TTC549 (cell line): ENCODE measurements around the gene PRKCQ.

ENCODE experiments used
- FAIRE-seq: peaks from 2 replicates; lab custom pipeline; 2012; peaks lifted over from hg19 to GRCh38; lab: Jason Lieb, UNC

PRKCQ gene

DNA sequence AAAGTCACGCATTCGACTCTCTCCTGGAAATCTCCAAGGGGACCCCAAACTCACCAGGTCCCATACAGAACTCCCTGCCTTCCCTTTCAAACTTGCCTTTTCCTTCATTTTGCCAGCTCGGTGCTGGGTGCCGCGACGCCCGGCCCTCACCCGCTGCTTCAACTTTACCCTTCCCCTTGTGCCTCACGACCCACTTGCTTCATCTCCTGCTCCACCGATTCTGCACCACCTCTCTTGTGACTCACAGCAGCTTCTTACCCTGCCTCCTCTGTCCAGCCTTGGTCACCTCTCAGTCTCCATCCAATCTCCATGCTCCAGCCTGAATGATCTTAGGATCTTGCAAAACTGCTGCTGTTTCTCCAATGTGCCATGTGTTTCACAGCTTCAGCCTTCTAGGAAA is 59.9 kb downstream of the PRKCQ start:
- FAIRE-seq: no peak

DNA sequence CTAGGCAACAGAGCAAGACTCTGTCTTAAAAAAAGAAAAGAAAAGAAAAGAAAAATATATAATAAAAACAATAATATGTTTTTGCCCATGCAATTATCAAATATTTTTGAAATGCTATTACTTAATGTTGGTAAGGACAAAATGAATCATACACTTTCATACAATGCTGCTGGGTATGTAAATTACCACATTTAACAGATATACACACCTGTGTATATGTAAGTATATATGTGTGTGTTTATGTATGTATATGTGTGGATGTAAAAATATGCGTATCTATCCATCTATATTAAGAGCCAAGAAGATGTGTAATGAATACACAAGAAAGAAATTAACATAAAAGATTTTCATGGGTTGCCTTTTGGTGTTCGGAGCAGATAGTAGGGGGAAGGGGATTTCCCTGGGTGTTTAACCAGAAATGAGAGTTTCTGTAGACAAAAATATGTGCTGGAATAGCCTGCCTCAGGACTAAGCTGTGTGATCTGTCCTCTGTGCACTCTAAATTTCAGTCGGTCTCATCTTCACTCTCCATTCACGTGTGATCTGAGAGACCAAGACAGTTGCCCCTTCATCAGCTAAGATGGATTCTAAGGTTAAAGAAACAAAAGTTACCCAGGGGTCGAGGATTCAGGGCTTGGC is 61.2 kb downstream of the PRKCQ start:
- FAIRE-seq: no peak

DNA sequence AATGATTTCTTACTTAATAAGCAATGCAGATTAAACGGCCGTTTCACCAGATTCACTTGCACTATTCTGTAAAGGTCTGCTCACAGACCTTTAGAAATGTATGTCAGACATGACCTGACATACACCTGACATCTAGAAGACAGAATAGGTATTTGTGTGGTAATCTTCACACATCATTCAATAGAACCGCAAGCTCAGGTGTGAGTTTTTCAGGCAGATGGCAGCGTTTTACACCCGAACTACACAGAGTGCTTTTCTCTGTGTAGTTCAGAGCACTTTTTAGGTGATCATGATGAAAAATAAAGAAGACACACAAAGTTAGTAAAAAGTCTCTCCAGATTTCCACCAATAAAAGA is 63.2 kb downstream of the PRKCQ start:
- no peak for FAIRE-seq

DNA sequence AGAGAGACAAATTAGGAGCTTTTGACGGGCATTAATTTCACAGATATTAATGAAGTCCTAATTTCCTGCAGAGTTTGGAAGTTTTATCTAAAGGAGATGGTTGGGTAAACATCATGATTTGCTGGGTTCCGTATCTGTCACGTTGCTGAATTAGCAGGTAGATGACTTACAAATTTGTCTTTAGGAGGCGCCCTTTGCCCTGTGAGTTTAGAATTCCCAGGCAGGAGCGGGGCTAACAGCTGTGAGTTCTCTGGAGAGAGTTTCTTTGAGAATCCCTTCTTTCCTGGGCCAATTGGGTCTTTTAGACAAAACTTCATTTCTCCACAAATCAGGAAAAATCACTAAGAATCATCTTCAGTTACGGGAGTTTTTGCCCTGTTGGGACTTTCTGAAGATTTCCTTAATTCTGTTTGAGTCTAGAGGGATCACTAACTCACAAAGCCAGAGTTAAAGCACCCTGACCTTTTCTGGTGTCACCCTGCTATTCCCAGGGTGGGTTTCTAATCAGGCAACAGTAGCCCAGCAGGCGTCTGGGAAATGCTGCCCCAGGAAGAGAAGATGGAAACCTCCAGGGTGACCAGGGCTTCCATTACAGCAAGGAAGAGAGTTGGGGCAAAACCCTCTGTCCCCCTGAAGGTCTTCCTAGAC is 63.7 kb downstream of the PRKCQ start:
- FAIRE-seq: no peak

DNA sequence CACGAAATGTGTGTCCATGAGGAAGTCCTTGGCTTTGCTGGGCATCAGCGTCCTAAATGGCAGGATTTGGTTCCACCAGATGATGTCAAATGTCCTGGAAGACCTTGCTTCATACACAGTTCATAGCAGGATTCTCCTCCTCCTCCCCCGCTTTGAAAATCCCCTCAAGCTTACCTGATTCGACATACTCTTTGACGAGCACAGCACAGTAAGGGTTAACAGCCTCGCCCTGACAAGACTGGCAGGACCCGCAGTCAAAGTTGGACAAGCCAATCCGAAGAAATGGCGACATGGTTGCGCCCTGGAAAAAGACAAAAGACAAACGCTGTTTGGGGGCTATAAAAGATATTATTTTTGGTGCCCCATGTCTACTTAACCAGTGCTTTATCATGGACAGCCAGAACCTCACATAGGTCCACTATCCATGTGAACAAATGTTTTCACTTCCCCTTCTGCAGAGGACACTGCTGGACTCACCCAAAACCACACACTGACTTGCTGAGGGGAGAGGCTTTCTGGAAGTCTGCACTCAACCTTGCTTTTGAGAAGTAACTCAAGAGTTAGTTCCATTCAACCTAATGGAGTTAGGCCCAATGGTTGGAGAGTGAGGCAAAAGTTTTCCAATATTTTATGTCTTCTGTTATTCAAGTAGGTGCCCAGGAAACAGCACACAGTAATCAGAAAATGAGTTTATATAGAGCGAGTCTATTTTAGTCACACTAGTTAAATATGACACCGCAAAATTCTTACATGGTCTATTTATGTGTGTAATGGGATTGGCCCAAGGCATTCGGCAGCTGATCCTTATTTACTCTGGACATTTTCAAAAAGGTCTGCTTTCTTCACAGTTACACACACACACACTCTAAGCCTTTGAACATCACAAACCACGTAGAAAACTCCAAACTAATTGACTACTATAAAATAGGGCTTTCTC is 65.0 kb downstream of the PRKCQ start:
- no peak for FAIRE-seq

DNA sequence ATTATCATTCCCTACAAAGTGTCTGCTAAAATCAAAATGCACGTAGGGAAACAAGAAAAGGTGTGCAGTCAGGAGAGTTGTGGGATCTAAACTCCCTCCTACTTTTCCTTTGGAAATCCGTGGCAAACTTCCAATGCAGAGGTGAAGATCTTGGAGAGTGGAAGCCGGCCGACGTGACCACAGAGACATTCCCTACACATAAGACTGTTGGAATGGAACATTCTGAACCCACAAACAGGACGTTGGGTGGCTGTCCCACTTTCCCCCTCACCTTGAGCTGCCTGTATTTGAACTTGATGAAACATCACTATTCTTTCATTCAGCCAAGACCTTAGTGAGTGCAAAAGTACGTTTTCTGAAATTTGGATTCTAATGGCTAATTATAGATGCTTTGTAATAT is 65.9 kb downstream of the PRKCQ start:
- no peak for FAIRE-seq

DNA sequence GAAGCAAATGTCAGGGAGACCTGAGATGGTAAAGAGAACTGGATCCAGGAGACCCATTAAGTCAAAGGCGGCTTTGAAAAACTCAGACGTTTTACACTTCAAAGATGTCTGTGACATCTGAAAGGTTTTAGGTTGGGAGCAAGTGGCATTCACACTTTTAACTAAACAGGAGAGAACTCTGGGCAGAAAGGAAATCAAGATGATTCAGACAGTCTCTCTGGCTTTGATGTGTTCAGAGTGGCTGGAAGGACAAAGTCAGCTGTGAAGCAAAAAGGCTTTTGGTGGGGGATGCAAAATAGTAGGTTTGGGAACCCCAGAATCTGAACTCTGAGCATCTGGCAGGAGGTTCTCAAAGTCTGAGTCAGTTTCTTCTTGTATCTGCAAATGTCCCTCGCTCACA is 66.6 kb downstream of the PRKCQ start:
- no peak for FAIRE-seq

DNA sequence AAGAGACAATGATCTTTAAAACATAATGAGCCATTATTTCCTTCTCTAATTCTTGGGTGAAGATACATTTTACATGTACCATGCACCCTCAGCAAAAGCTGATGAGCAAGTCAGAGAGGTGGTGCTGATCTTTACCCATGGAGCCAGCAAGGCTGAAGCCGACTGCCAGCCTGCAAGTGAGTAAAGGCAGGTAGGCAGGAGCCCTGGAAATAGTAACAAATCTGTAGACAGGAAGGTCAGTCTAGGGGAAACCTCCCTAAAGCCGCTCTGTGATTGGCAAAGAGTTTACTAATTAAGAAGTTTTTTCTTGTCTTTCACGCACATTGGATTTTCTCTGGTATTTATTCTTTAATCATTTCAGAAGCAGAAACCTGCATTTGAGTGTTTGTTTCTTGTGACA is 67.9 kb downstream of the PRKCQ start:
- FAIRE-seq: no peak

DNA sequence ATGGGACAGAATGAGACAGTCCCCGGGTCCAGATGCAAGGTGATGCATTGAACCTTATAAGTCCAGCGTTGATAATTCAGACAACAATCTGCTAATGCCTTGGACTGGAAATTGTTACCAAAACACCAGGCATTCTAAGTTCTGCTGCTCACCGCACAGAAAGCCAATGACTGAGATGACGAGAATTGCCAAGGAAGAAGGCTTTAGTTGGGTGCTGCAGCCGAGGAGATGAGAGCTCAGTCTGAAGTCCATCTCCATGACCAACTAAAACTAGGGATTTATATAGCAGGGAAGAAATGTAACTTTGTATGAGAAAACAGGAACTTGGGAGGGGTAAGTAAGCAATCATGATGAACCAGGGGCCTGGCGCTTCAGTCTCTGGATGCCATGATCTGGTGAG is 68.7 kb downstream of the PRKCQ start:
- no peak for FAIRE-seq

DNA sequence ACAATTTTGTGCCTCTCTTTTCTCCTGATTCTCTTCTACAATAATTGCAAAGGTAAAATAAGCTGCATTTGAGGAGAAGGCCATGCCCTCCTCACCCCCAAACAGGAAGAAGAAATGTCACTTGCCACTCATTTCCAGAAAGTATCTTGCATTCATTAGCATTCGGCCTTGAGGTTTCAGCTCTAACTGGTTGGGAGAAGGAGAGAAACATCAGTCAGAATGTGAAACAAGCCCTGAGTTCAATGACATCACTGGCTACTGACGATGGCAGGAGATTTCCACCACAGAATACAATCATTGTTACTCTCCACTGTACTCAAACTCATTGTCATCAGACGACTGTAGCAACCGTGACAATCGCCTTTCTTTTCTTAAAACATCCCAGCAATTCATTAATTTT is 72.8 kb downstream of the PRKCQ start:
- no peak for FAIRE-seq

DNA sequence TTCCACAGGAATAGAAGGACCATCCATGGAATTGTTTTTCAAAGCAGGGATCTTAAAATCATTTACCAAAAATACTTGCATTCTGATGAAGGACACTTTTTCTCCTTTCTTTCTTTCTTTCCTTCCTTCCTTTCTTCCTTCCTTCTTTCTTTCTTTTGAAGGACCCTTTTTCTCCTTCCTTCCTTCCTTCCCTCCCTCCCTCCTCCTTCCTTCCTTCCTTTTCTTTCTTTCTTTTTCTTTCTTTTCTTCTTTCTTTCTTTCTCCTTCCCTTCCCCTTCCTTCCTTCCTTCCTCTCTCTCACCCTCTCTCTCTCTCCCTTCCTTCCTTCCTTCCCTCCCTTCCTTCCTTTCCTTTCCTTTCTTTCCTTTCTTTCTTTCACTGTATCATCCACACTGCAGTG is 74.8 kb downstream of the PRKCQ start:
- FAIRE-seq: no peak

DNA sequence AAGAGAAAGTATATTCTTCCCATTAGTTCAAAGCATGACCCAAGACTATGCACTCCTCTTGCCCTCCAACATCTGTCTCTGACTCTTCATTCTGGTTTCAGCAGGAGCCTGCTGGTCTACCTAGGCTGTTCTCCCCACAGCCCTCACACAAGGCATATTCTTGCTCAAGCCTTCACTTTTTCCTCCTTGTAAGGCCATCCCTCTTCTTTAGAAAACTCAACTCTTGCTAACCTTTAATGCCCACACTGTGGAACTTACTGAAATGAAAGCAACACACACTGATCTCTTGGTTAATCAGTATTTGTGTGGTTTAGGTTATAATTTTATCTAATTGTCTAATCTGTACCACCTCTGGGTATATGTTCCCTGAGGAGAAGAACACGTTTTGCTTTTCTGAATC is 75.8 kb downstream of the PRKCQ start:
- no peak for FAIRE-seq

DNA sequence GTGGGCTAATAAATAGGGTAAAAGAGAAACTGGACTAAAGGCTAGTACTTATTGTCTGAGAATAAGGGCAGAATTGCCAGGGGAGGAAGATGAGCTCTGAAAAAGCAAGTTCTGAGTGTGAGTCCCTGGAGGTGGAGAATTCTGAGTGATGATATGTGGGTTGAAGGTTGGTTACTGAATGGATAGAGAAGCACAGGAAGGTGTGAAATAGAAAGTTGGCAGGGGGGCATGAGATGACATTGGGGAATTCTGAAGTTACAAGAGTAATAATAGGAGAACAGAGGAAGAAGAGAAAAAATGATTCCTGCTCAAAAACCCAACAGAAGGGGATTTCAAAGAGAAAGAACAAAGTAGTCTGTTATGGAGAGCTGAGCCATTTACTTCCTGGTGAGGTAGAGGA is 76.9 kb downstream of the PRKCQ start:
- FAIRE-seq: no peak

DNA sequence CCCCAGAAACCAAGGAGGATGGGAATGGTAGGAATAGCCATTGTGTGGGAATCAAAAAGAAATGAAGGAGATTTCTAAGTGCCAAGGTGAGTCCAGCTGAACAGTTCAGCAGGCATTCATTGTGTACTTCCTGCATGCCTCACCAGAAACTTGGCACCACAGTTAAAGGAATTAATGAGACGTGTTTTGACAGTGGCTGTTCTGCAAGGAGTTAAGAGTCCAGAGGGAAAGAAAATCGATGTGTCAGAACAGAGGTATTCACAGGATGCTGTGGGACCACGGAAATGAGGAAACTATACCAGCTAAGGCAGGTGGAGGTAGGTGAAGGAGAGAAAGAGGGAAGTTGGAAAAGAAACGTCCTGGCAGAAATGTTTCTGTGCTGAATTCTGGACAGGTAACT is 78.1 kb downstream of the PRKCQ start:
- no peak for FAIRE-seq

DNA sequence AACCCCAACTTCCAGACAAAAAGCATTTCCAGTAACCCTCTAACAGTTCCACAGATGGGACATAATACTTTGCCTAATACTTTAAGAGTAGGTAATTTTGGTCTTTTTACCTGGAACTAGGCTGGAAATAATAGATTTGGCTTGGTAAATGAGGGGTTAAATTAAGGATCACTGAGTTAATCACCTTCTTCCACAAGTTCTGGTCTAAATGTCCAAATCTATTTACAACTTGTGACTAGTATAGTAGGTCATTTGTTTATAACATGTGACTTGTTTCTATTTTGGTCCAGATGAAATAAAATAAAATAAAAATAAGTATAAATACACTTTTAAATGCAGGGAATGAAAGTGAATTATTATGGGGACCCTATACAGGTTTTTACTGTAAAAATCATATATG is 80.1 kb downstream of the PRKCQ start:
- FAIRE-seq: no peak

DNA sequence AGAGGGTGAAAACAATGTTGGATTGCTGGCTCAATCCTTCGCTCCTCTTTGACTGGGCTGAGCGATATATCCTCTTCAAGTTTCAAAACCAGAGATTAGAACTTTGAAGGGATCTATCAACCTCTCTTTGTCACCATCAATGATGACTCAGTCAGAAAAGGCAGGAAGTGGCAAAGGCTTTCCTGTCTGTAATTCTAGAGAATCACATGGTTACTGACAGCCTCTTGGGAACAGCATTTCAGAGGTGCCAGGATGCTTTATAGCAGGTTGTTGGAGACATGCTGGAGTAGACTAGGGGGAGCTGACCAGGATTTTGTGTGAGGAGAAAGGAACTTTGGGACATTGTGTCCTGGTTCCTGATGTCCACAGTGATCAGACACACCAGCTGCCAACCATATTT is 81.3 kb downstream of the PRKCQ start:
- no peak for FAIRE-seq

DNA sequence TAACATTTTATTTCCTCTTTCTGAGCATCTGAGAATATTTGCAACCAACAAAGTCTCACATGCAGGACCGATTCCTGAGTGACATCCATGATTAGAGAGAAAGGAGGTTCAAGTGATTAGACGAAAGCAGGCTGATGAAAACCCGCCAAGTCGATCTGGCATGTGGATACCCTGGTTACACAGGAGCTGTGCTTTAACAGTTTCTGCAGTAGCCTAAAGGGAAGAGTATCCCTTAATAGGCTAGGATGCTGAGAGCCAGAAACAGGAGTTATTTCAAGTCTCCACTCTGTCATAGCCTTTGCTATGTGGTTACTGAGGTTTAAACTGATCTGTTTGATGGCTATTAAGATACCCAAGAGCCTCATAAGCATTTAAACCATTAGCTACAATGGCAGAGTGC is 82.5 kb downstream of the PRKCQ start:
- no peak for FAIRE-seq

DNA sequence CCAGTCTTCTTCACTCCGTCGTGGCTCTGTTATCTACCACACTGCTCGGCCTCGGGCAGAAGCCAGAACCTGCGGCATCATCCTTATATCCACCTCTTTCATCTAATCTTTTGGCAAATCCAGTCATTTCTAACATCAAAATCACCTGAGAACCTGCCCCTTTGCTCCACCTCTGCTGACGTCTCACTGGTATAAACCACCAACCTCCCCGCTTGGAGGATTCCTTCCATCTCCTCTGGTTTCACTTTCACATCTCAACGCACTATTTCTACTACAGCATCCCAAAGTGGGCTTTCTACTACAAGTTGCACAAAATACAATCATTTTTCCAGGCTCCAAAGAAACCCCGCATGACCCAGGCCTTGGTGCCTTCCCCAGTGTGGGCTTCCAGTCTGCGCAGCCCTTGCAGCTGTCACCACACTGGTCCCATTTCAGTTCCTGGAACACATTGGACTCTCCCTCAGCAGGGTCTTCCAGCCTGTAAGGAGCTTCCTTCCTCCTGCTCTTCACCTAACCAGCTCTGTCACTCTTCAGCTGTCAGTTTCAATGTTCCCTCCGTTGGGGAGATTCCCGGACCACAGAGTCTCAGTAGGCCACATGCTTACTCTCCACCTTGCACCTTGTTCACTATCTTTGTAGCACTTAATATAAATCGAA is 85.0 kb downstream of the PRKCQ start:
- no peak for FAIRE-seq

DNA sequence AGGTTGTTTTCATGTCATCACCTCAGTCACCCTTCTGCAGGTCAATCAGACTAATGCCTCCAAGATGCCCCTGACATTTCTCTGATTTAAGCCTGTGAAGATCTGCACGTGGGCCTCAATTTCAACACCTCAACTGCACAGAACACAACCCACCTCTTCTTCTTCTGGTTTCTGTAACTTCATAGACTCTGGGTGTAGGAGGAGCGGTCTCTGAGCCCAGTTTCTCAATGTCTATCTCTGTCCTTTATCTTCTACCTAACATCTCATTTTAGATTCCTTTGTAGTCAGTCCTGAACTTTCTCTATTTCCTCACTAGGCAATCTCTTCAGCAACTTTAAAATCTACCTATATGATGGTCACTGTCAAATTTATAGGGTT is 85.6 kb downstream of the PRKCQ start:
- no peak for FAIRE-seq

DNA sequence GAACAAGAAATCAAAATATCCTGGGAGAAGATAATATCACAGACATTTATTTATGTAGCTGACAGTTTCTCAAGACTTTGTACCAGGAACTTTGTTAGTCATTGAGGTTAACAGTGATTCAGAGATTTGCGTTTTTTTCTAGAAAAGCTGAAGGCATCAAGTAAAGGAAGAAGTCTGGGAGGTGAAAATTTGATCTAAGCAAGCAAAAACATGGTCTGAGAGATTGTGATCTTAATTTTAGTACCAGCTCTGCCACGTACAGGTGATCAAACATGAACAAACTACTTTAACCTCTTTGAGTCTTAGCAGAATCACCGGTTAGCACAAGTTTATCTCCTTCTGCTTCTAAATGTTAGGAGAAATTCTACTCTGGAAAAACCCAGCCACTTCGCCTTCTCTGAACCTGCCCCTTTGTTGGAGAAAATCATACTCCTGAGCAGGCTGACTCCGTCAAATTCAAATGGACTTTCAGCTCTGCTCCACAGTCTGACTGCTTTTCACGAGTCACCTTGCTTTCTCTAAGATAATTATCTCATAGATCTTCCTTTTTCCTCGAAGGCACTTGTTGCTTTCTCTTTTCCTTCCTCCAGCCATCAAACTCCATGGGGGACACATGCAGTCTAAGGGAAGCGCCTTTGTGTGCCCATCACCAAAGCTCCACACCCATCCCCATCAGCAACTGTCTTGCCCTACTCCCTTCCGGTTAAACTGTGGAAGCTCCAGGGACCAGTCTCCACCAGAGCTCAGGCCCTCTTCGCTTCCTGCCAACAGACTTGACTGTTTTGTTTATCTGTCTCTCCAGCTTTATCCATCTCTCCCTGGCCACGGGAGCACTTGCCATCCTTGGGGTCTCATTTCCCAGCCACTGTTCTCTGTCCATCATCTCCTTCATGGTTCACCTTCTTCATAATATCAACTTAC is 86.3 kb downstream of the PRKCQ start:
- no peak for FAIRE-seq

DNA sequence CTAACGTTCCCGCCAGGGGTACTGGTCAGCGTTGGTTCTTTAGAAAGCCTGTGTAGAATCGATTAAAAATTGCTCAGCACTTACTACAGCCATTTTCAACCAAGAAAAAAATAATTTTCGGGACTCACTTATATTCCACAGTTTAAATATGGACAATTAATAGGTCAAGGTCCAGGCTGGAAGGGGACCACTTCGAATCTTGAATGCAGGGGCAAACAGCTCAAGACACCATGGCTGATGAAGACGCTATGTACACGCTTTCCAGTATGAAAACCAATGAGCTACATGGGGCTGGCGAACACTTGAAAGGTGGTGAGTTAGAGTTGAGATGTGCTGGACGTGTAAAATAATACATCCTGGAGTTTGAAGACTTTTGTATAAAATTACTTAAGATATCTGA is 87.2 kb downstream of the PRKCQ start:
- no peak for FAIRE-seq
